ENCODE measurements around the gene SLC46A2.

DNA sequence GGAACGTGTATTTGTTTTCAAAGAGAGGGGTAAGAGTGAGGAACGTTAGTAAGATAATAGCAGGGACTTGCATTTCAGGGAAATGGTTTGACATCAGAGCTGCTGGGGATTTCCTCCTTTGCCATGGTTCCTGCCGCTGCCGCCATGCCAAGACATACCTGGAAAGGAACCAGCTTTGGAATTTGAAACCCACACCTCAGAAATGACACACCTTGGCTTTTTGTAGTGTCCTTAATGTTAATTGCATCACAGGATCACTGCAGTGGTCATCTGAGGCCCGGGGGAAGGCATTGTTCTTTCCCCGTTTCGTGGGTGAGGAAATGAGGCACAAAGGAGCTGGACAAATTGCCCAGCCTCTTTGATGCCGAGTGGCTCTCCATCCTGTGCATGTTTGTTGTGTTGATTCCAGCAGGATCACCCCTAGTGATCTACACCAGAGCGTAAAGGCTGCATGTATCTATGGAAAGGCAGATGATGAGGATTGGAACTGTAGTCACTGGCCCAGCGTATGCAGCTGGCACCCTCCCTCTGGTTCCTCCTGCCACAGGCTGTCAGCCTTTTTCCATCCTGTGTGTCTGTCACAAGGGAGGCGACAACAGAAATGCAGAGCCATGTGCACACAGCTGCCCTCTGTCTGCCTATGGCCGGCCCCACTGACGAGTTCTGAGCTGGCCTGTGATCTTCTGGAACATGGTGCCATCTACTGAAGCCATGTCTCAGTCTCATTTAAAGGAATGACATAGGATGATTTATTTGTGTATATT is 37.8 kb downstream of the SLC46A2 start:
- TF ChIP-seq, protein P1, sequence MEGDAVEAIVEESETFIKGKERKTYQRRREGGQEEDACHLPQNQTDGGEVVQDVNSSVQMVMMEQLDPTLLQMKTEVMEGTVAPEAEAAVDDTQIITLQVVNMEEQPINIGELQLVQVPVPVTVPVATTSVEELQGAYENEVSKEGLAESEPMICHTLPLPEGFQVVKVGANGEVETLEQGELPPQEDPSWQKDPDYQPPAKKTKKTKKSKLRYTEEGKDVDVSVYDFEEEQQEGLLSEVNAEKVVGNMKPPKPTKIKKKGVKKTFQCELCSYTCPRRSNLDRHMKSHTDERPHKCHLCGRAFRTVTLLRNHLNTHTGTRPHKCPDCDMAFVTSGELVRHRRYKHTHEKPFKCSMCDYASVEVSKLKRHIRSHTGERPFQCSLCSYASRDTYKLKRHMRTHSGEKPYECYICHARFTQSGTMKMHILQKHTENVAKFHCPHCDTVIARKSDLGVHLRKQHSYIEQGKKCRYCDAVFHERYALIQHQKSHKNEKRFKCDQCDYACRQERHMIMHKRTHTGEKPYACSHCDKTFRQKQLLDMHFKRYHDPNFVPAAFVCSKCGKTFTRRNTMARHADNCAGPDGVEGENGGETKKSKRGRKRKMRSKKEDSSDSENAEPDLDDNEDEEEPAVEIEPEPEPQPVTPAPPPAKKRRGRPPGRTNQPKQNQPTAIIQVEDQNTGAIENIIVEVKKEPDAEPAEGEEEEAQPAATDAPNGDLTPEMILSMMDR (IDR thresholded peaks at IDR 0.05 in 2 of 3, conservative IDR thresholded peaks at IDR 0.05 in 1 of 3; ENCODE audit: borderline replicate concordance in 1 of 3, insufficient read depth in 1 of 3, low read depth in 2 of 3, low read length in 2 of 3), result no peak
- TF ChIP-seq POLR2AphosphoS5 (IDR thresholded peaks at IDR 0.05; ENCODE audit: low read depth, low read length) (no peak), POLR2A (IDR thresholded peaks at IDR 0.05; ENCODE audit: borderline replicate concordance, extremely low read depth, insufficient read depth, insufficient read length) (no peak), JUND (IDR thresholded peaks at IDR 0.05) (no peak), RAD21 (IDR thresholded peaks at IDR 0.05; ENCODE audit: low read depth) (no peak), TCF7L2 (IDR thresholded peaks at IDR 0.05; ENCODE audit: borderline replicate concordance, extremely low read depth, insufficient read depth, insufficient read length) (no peak), EZH2phosphoT487 (IDR thresholded peaks at IDR 0.05; ENCODE audit: borderline replicate concordance) (no peak)
- TF ChIP-seq, protein P2, sequence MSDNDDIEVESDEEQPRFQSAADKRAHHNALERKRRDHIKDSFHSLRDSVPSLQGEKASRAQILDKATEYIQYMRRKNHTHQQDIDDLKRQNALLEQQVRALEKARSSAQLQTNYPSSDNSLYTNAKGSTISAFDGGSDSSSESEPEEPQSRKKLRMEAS (IDR thresholded peaks at IDR 0.05), result no peak

All from HCT116 (cell line).